Naive B cell (primary cell): ENCODE measurements around the gene CAMK2B. TPM values are rescaled to one million over a fixed set of nuclear protein-coding genes. Genes with fewer than 3 reads are reported as not detected.
A peak's percentile ranks its signal among the peaks of the same experiment; 100 is the strongest.

ENCODE experiments used
- ATAC-seq, 2 donors: fragments of 150-1000 bp; cut with Tn5 transposase; 2 replicates each; pipeline ENCODE4 v1.10.0; 2021; ENCODE audit warnings: low read depth in 2 of 2, mild to moderate bottlenecking in 2 of 2, moderate library complexity in 2 of 2
- DNase-seq: peaks from one replicate; pipeline ENCODE4 v3.0.0; 2022
- H3K27ac Mint-ChIP-seq, 6 donors: one replicate each; pipeline ENCODE4 v1.8.0; 2020 to 2022; ENCODE audit warnings: mild to moderate bottlenecking in 6 of 6, mixed read lengths in 6 of 6, moderate library complexity in 5 of 6, inconsistent platforms in 2 of 6
- H3K27me3 Mint-ChIP-seq, 3 donors: one replicate each; pipeline ENCODE4 v1.8.0; 2021 to 2022; ENCODE audit warnings: mixed read lengths in 3 of 3, mild to moderate bottlenecking in 1 of 3
- H3K36me3 Mint-ChIP-seq, 2 donors: one replicate each; pipeline ENCODE4 v1.8.0; 2020 to 2022; ENCODE audit warnings: mixed read lengths in 2 of 2, inconsistent platforms in 1 of 2, mild to moderate bottlenecking in 1 of 2
- H3K4me1 Mint-ChIP-seq, 3 donors: one replicate each; pipeline ENCODE4 v1.8.0; 2020 to 2022; ENCODE audit warnings: mixed read lengths in 3 of 3, inconsistent platforms in 1 of 3, mild to moderate bottlenecking in 1 of 3, moderate library complexity in 1 of 3
- H3K4me3 Mint-ChIP-seq, 8 donors: one replicate each; pipeline ENCODE4 v1.8.0; 2020 to 2022; ENCODE audit warnings: mild to moderate bottlenecking in 8 of 8, mixed read lengths in 8 of 8, moderate library complexity in 8 of 8, inconsistent platforms in 2 of 8
- H3K9me3 Mint-ChIP-seq, 7 donors: one replicate each; pipeline ENCODE4 v1.8.0; 2020 to 2022; ENCODE audit warnings: mixed read lengths in 7 of 7, mild to moderate bottlenecking in 5 of 7, inconsistent platforms in 2 of 7, moderate library complexity in 1 of 7
- polyA plus RNA-seq, 6 donors: library from polyadenylated mRNA; unstranded; fragments of 300-500 nt; fragmentation: Illumina TruSeq; gene quantifications; one replicate each; pipeline ENCODE4 v1.2.3, GENCODE V29; 2021; ENCODE audit warnings: low read depth in 6 of 6

Gene CAMK2B
- polyA plus RNA-seq, 6 donors from 2014 or later, result not detected

GRCh38 chr7:44257618-44258422, 67.6 kb downstream of the CAMK2B start:
- Mint-ChIP-seq H3K4me3 (peak overlapping the region in 7 of 8 donors; percentile 6 to 78 (median 48)), H3K36me3 (no peaks in the 10 kb centered on the region), H3K27me3 (no peaks in the 10 kb centered on the region), H3K27ac (peak overlapping the region; percentile 48 to 93 (median 78)), H3K4me1 (peaks cover 27 to 33% (median 32%) of the 10 kb centered on the region in 3 donors), H3K9me3 (peaks cover 0 to 3% (median 0%) of the 10 kb centered on the region in 7 donors)
- DNase-seq (peak; percentile 39), ATAC-seq (peak; percentile 69 to 77)

GRCh38 chr7:44257213-44257612, 68.2 kb downstream of the CAMK2B start:
- Mint-ChIP-seq H3K4me3 (no peak overlapping the region), H3K4me1 (peaks cover 27 to 33% (median 32%) of the 10 kb centered on the region in 3 donors)

GRCh38 chr7:44256459-44256858, 68.9 kb downstream of the CAMK2B start:
- ATAC-seq (no peak), DNase-seq (no peak)
- peaks cover 25 to 33% (median 31%) of the 10 kb centered on the region in 3 donors for H3K4me1 Mint-ChIP-seq
- no peaks in the 10 kb centered on the region for H3K27me3 Mint-ChIP-seq
- no peaks in the 10 kb centered on the region for H3K36me3 Mint-ChIP-seq
- H3K4me3 Mint-ChIP-seq, result no peak overlapping the region
- H3K9me3 Mint-ChIP-seq, result peaks cover 0 to 3% (median 0%) of the 10 kb centered on the region in 7 donors
- peak overlapping the region in 2 of 6 donors; percentile 26 to 74 for H3K27ac Mint-ChIP-seq

More at GRCh38 chr7:44257213-44257612, 68.2 kb downstream of the CAMK2B start:
- Mint-ChIP-seq H3K36me3 (no peaks in the 10 kb centered on the region), H3K9me3 (peaks cover 0 to 3% (median 0%) of the 10 kb centered on the region in 7 donors), H3K27me3 (no peaks in the 10 kb centered on the region), H3K27ac (peak overlapping the region in 4 of 6 donors; percentile 48 to 82 (median 70))
- no peak for ATAC-seq
- no peak for DNase-seq

DNA sequence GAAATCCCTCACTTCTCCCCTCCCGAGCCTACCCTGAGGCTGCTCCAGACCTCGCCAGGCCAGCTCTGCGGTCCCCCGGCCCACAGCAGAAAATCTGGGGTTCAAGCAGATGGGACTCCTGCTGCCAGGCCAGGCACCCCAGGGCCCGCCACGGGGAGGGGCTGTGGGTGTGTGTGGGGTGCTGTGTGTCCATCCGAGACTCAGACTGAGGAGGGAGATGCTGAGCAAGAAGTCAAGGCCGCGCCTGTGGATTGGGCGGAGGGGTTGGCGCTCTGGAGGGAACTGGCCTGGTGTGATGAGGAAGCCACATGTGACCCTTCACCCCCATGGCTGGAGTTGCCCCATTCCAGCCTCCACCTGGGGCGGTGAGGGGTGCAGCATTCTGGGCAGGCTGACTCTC, 73.5 kb downstream of the CAMK2B start:
- H3K27ac Mint-ChIP-seq, result no peak overlapping the region
- no peak for DNase-seq
- peaks cover 0 to 4% (median 0%) of the 10 kb centered on the region in 3 donors for H3K4me1 Mint-ChIP-seq
- no peak overlapping the region for H3K4me3 Mint-ChIP-seq
- H3K27me3 Mint-ChIP-seq, result peaks cover 0 to 4% (median 0%) of the 10 kb centered on the region in 3 donors
- peaks cover 0 to 3% (median 0%) of the 10 kb centered on the region in 7 donors for H3K9me3 Mint-ChIP-seq
- ATAC-seq, result no peak
- H3K36me3 Mint-ChIP-seq, result no peaks in the 10 kb centered on the region

DNA sequence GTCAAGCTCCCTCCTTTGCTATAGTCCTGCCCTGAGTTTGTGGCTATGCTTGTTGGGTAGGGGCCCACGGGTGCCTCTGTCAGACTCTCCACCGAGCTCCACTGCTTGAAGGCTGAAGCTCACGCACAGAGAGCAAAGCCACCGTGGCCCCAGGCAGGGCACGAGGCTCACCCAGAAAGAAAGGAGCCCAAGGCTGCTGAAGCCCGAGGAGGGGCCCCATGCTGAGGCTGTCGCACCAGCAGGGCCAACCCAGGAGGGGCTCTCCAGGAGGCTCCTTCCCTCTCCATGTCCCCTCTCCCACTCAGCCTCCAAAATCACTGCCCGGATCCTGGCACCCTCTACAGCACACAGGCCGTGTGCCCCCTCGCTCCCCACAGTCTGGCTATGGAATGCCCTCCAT, 74.1 kb downstream of the CAMK2B start:
- H3K4me1 Mint-ChIP-seq, result peaks cover 0 to 4% (median 0%) of the 10 kb centered on the region in 3 donors
- ATAC-seq (no peak), DNase-seq (no peak)
- H3K27ac Mint-ChIP-seq, result no peak overlapping the region
- H3K9me3 Mint-ChIP-seq, result peaks cover 0 to 3% (median 0%) of the 10 kb centered on the region in 7 donors
- no peaks in the 10 kb centered on the region for H3K36me3 Mint-ChIP-seq
- H3K4me3 Mint-ChIP-seq, result no peak overlapping the region
- H3K27me3 Mint-ChIP-seq, result peaks cover 0 to 4% (median 0%) of the 10 kb centered on the region in 3 donors

DNA sequence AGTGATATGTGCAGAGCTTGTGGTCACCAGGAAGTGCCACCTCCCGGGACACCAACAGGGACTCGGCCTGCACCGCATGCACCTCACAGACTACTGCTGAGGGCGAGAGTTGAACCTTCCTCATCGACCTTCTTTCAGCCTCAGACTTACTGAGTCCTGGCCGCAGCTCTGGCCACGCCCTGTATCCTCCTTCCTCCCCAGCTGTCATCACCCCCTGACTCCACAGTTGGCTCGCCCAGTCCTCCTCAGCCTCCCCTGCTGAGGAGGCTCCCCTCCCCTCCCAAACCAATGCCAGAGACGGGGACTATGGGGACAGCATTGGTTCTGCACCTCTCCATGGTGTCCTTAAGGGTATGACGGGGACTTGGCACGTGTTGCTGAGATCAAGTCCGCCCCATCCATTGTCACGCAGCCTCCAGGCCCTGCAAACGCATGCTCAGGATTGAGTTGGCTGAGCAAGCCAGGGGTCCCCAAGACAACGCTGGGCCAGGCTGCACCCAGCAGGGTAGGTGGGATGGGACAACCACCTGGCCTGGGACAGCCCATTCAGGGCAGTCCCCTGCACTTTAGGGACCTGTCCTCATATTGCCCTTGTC, 75.7 kb downstream of the CAMK2B start:
- ATAC-seq, result no peak

DNA sequence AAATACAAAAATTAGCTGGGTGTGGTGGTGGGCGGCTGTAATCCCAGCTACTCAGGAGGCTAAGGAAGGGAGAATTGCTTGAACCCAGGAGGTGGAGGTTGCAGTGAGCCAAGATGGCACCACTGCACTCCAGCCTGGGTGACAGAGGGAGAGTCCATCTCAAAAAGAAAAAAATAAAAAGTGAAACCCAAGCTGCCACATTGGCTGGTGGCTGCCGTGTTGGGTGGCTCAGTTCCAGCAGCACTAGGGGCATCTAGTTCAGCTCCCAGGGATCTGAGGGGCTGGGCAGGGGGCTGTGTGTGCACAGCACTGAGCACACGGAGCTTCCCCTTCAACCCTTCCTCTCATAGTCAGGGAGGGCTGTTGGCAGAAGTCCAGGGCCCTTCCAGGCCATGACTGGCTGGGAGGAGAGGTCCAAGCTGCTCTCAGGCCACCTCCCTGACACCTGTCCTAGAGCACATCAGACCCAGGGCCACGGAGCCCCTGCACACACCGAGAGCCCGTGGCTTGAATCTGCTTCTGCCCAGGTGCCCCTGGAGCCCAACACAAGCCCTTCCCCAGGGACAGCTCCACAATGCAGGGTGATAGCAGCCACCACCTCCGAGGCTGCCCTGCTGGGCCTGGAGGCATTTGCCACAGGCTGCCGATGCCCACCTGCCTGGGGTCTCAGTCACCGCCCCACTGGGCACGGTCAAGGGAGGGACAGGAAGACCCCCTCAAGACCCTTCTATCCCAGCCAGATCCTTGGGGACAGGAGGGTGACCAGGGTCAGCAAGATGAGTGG, 77.3 kb downstream of the CAMK2B start:
- no peaks in the 10 kb centered on the region for H3K36me3 Mint-ChIP-seq
- H3K4me1 Mint-ChIP-seq, result no peaks in the 10 kb centered on the region
- ATAC-seq (no peak), DNase-seq (no peak)
- no peak overlapping the region for H3K4me3 Mint-ChIP-seq
- no peak overlapping the region for H3K27ac Mint-ChIP-seq
- no peaks in the 10 kb centered on the region for H3K9me3 Mint-ChIP-seq
- peaks cover 0 to 4% (median 0%) of the 10 kb centered on the region in 3 donors for H3K27me3 Mint-ChIP-seq

More for the DNA sequence above, 75.7 kb downstream of the CAMK2B start:
- H3K36me3 Mint-ChIP-seq, result no peaks in the 10 kb centered on the region
- peak overlapping the region in 2 of 6 donors; percentile 56 to 70 for H3K27ac Mint-ChIP-seq
- peaks cover 0 to 3% (median 0%) of the 10 kb centered on the region in 7 donors for H3K9me3 Mint-ChIP-seq
- no peak overlapping the region for H3K4me3 Mint-ChIP-seq
- no peaks in the 10 kb centered on the region for H3K4me1 Mint-ChIP-seq
- DNase-seq, result no peak
- H3K27me3 Mint-ChIP-seq, result peaks cover 0 to 4% (median 0%) of the 10 kb centered on the region in 3 donors

- no peaks in the 10 kb centered on the region for H3K9me3 Mint-ChIP-seq
- H3K27ac Mint-ChIP-seq, result peak overlapping the region in 1 of 6 donors; percentile 59
- H3K36me3 Mint-ChIP-seq, result no peaks in the 10 kb centered on the region
- DNase-seq (no peak), ATAC-seq (no peak)
- H3K27me3 Mint-ChIP-seq, result peaks cover 0 to 4% (median 0%) of the 10 kb centered on the region in 3 donors
- no peak overlapping the region for H3K4me3 Mint-ChIP-seq
- H3K4me1 Mint-ChIP-seq, result no peaks in the 10 kb centered on the region
These were observed 78.8 kb downstream of the CAMK2B start for GRCh38 chr7:44246396-44247113.

DNA sequence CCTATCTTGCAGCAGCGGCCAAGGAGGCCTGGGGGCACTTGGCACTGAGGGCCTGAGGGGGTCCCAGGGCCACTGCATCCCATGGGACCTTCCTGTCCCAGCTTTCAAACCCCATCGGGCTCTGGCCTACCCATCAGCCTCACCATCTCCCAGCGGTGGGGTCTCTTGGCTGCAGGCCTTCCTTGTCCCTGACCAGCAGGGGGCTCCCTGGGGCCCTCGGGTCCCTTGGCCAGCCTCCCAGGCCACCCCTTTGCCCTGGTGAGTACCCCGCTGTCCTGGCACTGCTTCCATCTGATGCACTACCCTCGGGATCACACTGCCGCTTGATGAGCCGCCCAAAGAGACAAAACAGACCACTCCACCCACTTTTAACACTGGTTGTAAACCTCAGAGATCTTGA, 81.1 kb downstream of the CAMK2B start:
- H3K4me3 Mint-ChIP-seq, result no peak overlapping the region
- H3K36me3 Mint-ChIP-seq, result no peaks in the 10 kb centered on the region
- H3K9me3 Mint-ChIP-seq, result no peaks in the 10 kb centered on the region
- ATAC-seq, result no peak
- H3K4me1 Mint-ChIP-seq, result peaks cover 0 to 3% (median 0%) of the 10 kb centered on the region in 3 donors
- peaks cover 0 to 4% (median 0%) of the 10 kb centered on the region in 3 donors for H3K27me3 Mint-ChIP-seq
- H3K27ac Mint-ChIP-seq, result peak overlapping the region in 2 of 6 donors; percentile 36 to 44
- peak; percentile 15 for DNase-seq

GRCh38 chr7:44242091-44242490, 83.3 kb downstream of the CAMK2B start:
- Mint-ChIP-seq H3K36me3 (no peaks in the 10 kb centered on the region), H3K9me3 (no peaks in the 10 kb centered on the region), H3K27ac (no peak overlapping the region), H3K4me3 (no peak overlapping the region), H3K4me1 (peaks cover 0 to 3% (median 0%) of the 10 kb centered on the region in 3 donors), H3K27me3 (no peaks in the 10 kb centered on the region)
- DNase-seq, result no peak
- no peak for ATAC-seq

GRCh38 chr7:44240983-44241510, 84.3 kb downstream of the CAMK2B start:
- peak overlapping the region in 5 of 8 donors; percentile 20 to 81 (median 49) for H3K4me3 Mint-ChIP-seq

DNA sequence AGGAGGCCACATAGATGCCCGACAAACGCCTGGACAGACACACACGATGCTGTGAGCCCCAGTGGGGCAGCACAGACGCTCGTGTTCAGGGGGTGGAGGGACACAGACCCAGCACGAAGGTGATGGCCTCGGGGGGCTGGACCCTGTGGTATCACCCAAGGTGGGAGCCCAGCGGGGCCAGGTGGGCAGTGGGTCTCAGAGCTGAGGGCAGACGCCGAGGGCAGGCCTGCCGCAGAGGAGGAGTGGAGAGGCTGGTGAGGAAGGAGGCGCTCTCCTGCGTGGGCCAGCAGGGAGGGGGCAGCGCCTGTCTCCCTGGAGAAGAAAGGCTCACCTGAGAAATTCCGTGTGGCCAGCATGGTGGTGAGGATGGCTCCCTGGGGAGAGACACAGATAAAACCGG, 85.0 kb downstream of the CAMK2B start:
- ATAC-seq, result no peak
- Mint-ChIP-seq H3K4me3 (no peak overlapping the region), H3K9me3 (no peaks in the 10 kb centered on the region), H3K27me3 (peaks cover 0 to 7% (median 0%) of the 10 kb centered on the region in 3 donors), H3K4me1 (peaks cover 0 to 3% (median 0%) of the 10 kb centered on the region in 3 donors), H3K27ac (no peak overlapping the region), H3K36me3 (no peaks in the 10 kb centered on the region)
- DNase-seq, result no peak

More at GRCh38 chr7:44240983-44241510, 84.3 kb downstream of the CAMK2B start:
- H3K27me3 Mint-ChIP-seq, result peaks cover 0 to 7% (median 0%) of the 10 kb centered on the region in 3 donors
- peaks cover 0 to 3% (median 0%) of the 10 kb centered on the region in 3 donors for H3K4me1 Mint-ChIP-seq
- H3K36me3 Mint-ChIP-seq, result no peaks in the 10 kb centered on the region
- DNase-seq (peak; percentile 38), ATAC-seq (peak; percentile 74 to 82)
- H3K27ac Mint-ChIP-seq, result peak overlapping the region in 4 of 6 donors; percentile 20 to 82 (median 60)
- no peaks in the 10 kb centered on the region for H3K9me3 Mint-ChIP-seq
